ENCODE data around the gene RNF8. TPM values are rescaled to one million over a fixed set of nuclear protein-coding genes. Genes with fewer than 3 reads are reported as not detected.

Gene RNF8
- total RNA-seq, 1 donor from 2014 or later, result 28.5 TPM

DNA sequence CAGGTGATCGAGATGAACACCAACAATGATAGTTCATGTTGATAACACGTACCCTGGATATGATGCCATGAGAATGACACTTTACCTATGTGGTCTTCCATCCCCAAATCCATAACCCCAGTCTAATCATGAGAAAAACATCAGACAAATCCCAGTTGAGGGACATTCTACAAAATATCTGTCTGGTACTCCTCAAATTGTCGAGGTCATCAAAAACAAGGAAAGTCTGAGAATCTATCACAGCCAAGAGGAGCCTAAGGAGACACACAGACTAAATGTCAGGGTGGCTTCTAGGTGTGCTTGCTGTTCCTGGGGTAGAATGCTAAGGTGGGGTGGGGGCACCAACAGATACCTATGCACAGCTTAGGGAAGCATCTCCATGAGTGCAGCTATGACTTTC is 2.8 kb upstream of the RNF8 start:
- no peak overlapping the region for H3K27ac Mint-ChIP-seq
- no peak for DNase-seq (ENCODE audit: low spot score)
- peaks cover 19% of the 10 kb centered on the region for H3K4me1 Mint-ChIP-seq (ENCODE audit: low read depth)
- intact Hi-C loops (cut with micrococcal nuclease), result no loop called here
- H3K4me3 Mint-ChIP-seq (ENCODE audit: low read depth), result no peak overlapping the region
- H3K36me3 Mint-ChIP-seq (ENCODE audit: low read depth), result peaks cover 19% of the 10 kb centered on the region
- peaks cover 11% of the 10 kb centered on the region for H3K27me3 Mint-ChIP-seq (ENCODE audit: low read depth)
- no peaks in the 10 kb centered on the region for H3K9me3 Mint-ChIP-seq

DNA sequence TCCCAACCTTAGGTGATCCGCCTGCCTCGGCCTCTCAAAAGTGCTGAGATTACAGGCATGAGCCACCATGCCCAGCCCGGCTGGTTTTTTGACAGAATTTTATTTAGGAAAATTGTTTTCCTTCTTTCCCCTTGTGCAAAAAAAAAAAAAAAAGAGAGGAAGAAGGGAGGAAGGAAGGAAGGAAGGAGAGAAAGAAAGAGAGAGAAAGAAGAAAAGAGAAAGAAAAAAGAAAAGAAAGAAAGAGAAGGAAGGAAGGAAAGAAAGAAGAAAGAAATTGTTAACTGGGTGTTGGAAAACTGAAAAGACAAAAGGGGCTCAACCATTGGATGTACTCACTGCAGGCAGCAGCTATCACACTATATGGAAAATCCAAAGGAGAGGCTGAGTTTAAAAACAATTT is 1.4 kb upstream of the RNF8 start:
- Mint-ChIP-seq H3K4me3 (ENCODE audit: low read depth) (peak overlapping the region; percentile 24), H3K27me3 (ENCODE audit: low read depth) (peaks cover 5% of the 10 kb centered on the region), H3K9me3 (no peaks in the 10 kb centered on the region), H3K4me1 (ENCODE audit: low read depth) (peaks cover 22% of the 10 kb centered on the region), H3K36me3 (ENCODE audit: low read depth) (peaks cover 20% of the 10 kb centered on the region), H3K27ac (no peak overlapping the region)
- intact Hi-C loops (cut with micrococcal nuclease), result loop anchor here (2.0 kb wide), 1 partner anchor 28 kb away; no protein-coding TSS in a partner anchor
- DNase-seq (ENCODE audit: low spot score), result no peak

DNA sequence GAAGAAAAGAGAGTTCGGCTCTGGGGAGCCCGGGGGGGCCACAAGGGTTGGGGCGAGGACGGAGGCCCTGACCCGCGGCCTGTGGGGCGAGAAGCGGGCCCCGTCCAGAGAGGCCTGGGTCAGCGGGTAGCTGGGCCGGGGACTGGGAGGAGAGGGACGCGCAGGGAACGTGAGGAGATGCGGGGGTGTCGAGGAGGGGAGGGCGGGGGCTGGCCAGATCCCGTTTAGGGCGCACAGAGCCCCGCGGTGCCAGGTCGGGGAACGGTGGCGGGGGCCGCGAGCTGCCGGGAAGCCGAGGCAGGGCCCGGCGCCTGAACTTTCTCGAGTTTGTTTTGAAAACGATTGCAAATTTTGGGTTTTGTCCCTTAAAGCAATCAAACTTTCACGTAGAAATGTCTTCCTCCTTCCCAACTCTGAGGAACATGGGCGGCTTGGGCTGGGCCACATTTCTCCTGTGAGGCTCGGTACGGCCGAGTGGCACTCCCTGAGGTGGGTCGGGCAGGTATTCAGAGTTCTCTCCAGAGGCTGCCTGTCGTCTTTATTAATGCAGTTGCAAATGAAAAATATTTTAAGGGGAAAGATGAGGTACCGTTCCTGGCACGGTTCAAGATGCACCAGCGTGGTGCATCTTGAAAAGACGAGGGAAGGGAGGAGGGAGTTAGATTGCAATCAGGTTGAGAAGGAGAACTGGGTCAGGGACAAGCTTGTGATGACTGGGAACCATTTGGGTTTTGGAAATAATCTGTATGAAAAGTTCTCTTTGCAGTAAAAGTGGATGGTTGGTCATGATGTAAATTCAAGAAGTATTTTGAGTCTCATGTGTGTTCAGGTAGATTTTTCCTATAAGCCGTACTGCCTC is 972 bp downstream of the RNF8 start:
- intact Hi-C loops (cut with micrococcal nuclease), result no loop called here
- Mint-ChIP-seq H3K27ac (peak overlapping the region; percentile 84), H3K9me3 (no peaks in the 10 kb centered on the region), H3K27me3 (ENCODE audit: low read depth) (no peaks in the 10 kb centered on the region), H3K36me3 (ENCODE audit: low read depth) (peaks cover 24% of the 10 kb centered on the region), H3K4me1 (ENCODE audit: low read depth) (peaks cover 22% of the 10 kb centered on the region), H3K4me3 (ENCODE audit: low read depth) (peak overlapping the region; percentile 93)
- no peak for DNase-seq (ENCODE audit: low spot score)

DNA sequence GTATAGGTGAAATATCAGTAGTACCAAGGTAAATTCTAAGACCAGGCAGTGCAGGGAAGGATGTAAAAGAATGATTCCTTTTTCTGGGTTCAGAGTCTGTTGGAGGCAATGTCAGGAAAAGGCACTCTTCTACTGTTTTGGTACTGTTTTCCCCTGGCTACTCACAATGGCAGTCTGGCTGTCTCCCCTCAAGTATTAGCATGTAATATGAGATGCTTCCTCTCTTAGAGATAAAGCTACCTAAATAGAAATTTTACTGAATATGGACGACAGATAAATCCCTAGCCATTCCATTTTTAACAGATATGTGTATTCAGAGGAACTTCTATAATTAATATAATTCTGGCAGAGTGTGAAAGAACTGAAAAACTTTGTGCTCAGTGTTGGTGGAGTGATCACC is 3.5 kb downstream of the RNF8 start:
- Mint-ChIP-seq H3K27ac (no peak overlapping the region), H3K4me1 (ENCODE audit: low read depth) (peaks cover 22% of the 10 kb centered on the region), H3K27me3 (ENCODE audit: low read depth) (no peaks in the 10 kb centered on the region), H3K4me3 (ENCODE audit: low read depth) (no peak overlapping the region), H3K36me3 (ENCODE audit: low read depth) (peaks cover 32% of the 10 kb centered on the region), H3K9me3 (no peaks in the 10 kb centered on the region)
- intact Hi-C loops (cut with micrococcal nuclease), result no loop called here
- DNase-seq (ENCODE audit: low spot score), result no peak

DNA sequence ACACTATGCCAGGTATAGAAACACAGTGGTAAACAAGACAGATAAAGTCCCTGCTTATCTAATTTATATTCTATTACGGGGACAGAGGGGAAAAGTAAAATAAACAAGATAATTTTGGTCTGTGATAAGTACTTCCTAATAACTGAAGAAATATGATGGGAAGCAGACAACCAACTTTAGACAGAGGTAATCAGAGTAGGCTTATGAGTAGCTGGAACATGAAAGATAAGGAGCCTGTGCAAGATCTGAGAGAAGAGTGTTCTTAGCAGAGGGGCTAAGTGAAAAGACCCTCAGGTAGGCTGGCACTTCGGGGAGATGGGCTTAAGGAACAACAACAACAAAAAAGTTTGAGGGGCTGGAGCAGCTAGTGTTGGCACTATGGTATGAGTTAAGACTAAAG is 4.1 kb downstream of the RNF8 start:
- Mint-ChIP-seq H3K27me3 (ENCODE audit: low read depth) (no peaks in the 10 kb centered on the region), H3K4me3 (ENCODE audit: low read depth) (no peak overlapping the region), H3K9me3 (no peaks in the 10 kb centered on the region), H3K4me1 (ENCODE audit: low read depth) (peaks cover 22% of the 10 kb centered on the region), H3K27ac (no peak overlapping the region), H3K36me3 (ENCODE audit: low read depth) (peaks cover 32% of the 10 kb centered on the region)
- DNase-seq (ENCODE audit: low spot score), result no peak
- intact Hi-C loops (cut with micrococcal nuclease), result no loop called here

DNA sequence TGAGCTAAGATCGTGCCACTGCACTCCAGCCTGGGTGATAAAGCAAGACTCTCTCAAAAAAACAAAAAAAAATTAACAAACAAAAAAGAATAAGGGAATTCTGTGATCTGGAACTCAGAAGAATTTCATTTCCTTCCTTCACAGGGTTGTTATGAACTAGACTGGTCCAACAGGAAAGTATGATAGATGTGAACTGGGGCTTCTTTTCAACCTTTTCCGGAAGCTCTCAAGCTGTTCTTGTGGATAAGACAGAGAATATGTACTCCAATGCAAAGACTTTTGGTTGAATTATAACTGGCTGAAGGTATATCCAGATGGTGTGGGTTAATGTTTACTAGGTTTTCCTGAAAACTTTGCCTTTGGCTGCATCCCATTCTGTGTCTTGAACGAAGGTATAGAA is 5.3 kb downstream of the RNF8 start:
- intact Hi-C loops (cut with micrococcal nuclease), result no loop called here
- Mint-ChIP-seq H3K27ac (no peak overlapping the region), H3K9me3 (no peaks in the 10 kb centered on the region), H3K36me3 (ENCODE audit: low read depth) (peaks cover 36% of the 10 kb centered on the region), H3K4me3 (ENCODE audit: low read depth) (no peak overlapping the region), H3K27me3 (ENCODE audit: low read depth) (no peaks in the 10 kb centered on the region), H3K4me1 (ENCODE audit: low read depth) (peaks cover 16% of the 10 kb centered on the region)
- DNase-seq (ENCODE audit: low spot score), result no peak

DNA sequence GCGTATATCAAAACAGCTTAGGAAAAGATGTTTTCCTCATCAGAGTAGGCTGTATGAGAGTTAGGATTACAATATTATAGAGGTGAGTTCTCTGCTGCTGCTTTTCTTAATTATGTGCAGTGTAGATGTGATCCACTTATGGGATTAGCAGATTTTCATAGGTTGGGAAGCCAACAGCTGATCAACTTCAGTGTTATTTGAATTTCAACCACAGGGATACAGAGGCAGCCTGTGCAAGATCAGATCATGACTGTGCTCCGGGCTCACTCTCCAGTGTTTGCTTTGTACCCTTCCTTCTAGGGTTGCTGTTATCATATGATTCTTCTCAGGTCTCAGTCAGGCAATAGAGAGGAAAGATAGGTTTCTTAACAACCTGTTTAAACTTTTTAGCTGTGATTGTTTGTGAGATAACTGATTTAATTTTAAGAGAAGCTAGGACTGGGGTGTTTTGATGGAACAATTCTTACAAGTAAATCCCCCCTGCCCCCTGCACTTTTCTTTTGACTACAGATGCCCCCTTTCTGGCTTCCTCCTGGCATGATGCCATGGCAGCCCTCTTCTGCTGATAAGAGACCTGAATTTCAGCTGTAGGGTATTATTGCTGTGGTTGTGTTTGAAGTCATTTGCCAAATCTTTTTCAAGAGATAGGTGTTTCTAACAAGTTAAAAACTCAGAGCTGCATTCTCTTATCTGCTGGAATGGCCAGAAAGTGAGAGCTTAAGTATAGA is 8.5 kb downstream of the RNF8 start:
- intact Hi-C loops (cut with micrococcal nuclease), result no loop called here
- DNase-seq (ENCODE audit: low spot score), result no peak
- Mint-ChIP-seq H3K36me3 (ENCODE audit: low read depth) (peaks cover 20% of the 10 kb centered on the region), H3K27me3 (ENCODE audit: low read depth) (no peaks in the 10 kb centered on the region), H3K4me1 (ENCODE audit: low read depth) (peaks cover 2% of the 10 kb centered on the region), H3K4me3 (ENCODE audit: low read depth) (no peak overlapping the region), H3K27ac (no peak overlapping the region), H3K9me3 (no peaks in the 10 kb centered on the region)

DNA sequence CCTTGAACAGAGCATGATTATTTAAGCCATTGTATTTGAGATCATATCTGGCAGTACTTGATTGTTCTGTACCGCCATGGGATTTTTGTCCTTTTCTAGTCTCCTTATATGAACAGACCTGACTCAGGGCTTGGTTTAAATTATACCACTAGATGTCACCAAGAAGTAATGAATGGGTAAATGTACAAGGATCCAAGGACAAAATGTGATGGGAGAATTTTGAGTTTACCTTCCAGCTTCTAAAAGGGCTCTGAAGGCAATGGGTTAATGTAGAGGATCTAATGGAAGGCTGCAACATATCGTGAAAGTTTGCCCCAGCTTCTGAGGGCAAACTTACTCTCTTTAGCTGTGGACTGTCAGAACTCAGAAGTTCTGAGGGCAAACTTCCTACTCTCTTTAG is 12.0 kb downstream of the RNF8 start:
- Mint-ChIP-seq H3K4me1 (ENCODE audit: low read depth) (peaks cover 10% of the 10 kb centered on the region), H3K27ac (no peak overlapping the region), H3K36me3 (ENCODE audit: low read depth) (peaks cover 44% of the 10 kb centered on the region), H3K9me3 (no peaks in the 10 kb centered on the region), H3K27me3 (ENCODE audit: low read depth) (no peaks in the 10 kb centered on the region), H3K4me3 (ENCODE audit: low read depth) (no peak overlapping the region)
- intact Hi-C loops (cut with micrococcal nuclease), result loop anchor here (5.0 kb wide), 1 partner anchor 38 kb away; no protein-coding TSS in a partner anchor
- no peak for DNase-seq (ENCODE audit: low spot score)

DNA sequence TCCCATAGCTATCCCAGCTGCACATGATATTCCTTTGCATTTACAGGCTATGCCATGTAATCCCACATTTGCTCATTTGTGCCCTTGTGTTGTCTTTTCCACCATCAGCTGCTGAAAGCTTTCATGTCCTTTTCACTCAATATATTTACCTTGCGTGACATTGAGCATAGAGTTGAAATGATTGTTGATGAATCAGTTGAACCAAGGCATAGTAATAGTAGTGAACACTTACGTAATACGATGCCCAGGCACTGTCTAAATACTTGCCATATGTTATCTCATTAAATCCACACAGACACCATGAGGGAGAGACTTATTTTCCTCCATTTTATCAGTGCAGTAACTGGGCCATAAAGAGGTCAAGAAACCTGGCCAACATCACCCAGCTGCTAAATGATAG is 13.1 kb downstream of the RNF8 start:
- Mint-ChIP-seq H3K27me3 (ENCODE audit: low read depth) (no peaks in the 10 kb centered on the region), H3K9me3 (no peaks in the 10 kb centered on the region), H3K4me1 (ENCODE audit: low read depth) (peaks cover 10% of the 10 kb centered on the region), H3K4me3 (ENCODE audit: low read depth) (no peak overlapping the region), H3K36me3 (ENCODE audit: low read depth) (peaks cover 39% of the 10 kb centered on the region), H3K27ac (no peak overlapping the region)
- intact Hi-C loops (cut with micrococcal nuclease), result loop anchor here (5.0 kb wide), 1 partner anchor 40 kb away; no protein-coding TSS in a partner anchor
- no peak for DNase-seq (ENCODE audit: low spot score)

DNA sequence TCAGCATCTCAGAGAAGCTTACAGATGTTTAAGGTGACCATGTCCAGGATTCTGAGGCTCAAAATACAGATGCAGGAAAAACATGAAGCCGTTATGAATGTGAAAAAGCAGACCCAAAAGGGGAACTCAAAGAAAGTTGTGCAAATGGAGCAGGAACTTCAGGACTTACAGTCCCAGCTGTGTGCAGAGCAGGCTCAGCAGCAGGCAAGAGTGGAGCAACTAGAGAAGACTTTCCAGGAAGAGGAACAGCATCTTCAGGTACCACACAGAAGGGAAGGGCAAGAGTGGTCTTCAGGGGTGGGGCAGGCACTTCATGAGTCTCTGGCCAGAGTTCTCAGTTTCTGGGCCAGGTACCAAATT is 15.2 kb downstream of the RNF8 start:
- intact Hi-C loops (cut with micrococcal nuclease), result loop anchor here (5.0 kb wide), 1 partner anchor 42 kb away; no protein-coding TSS in a partner anchor
- peaks cover 10% of the 10 kb centered on the region for H3K4me1 Mint-ChIP-seq (ENCODE audit: low read depth)
- H3K4me3 Mint-ChIP-seq (ENCODE audit: low read depth), result no peak overlapping the region
- peak overlapping the region; percentile 9 for H3K27ac Mint-ChIP-seq
- no peaks in the 10 kb centered on the region for H3K9me3 Mint-ChIP-seq
- H3K36me3 Mint-ChIP-seq (ENCODE audit: low read depth), result peaks cover 34% of the 10 kb centered on the region
- DNase-seq (ENCODE audit: low spot score), result no peak
- H3K27me3 Mint-ChIP-seq (ENCODE audit: low read depth), result no peaks in the 10 kb centered on the region

DNA sequence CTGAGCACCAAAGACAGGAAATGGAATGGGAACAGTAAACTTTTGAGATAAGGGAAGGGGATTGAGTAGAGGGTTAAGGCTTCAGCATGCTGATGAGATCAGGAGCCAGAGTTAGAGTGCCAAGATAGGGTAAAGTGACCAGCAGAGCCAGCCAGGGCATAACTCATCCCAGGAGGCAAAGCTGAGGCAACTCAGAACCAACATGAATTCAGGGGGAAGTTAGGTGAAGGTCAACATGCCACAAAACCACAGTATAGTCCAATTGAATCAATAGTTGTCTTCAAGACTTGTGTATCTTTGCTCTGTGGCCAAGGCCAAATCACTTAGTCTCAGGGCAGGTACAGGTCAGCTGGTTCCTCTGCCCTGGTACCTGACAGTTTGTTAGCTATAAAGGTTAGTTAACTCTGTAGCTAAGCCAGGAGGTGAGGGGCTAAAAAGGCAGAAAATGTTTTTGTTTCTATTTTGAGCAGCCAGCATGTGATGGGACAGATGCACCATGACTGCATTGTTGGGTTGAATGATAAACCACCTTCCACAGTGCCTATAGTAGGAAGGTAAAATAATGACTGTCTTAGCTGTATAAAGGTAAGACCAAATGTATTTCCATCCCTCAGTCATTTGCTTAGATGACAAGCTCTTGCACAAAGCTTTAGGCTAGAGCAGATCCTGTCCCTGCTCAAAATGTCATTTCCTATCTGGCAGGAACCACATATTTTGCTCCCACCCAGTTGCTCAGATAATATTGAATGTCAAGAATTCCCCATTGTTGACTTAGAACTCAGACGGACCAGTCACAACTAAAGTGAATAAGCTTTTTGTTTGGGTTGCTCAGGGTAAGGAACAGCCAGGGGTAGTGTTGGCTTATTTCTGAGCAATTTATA is 15.8 kb downstream of the RNF8 start:
- no peak for DNase-seq (ENCODE audit: low spot score)
- intact Hi-C loops (cut with micrococcal nuclease), result loop anchor here (5.0 kb wide), 1 partner anchor 42 kb away; no protein-coding TSS in a partner anchor
- Mint-ChIP-seq H3K9me3 (no peaks in the 10 kb centered on the region), H3K4me3 (ENCODE audit: low read depth) (no peak overlapping the region), H3K36me3 (ENCODE audit: low read depth) (peaks cover 36% of the 10 kb centered on the region), H3K27ac (peak overlapping the region; percentile 9), H3K27me3 (ENCODE audit: low read depth) (no peaks in the 10 kb centered on the region), H3K4me1 (ENCODE audit: low read depth) (peaks cover 10% of the 10 kb centered on the region)

Measured in activated T-helper 2 cell treated with anti-CD3 and anti-CD28 coated beads, Interferon-gamma antibody, Interleukin-2, Interleukin-4, amounts not matched to agents 10 μg/mL and 5 μg/mL and 100 μg/mL, durations not matched to agents 14 hours and 24 hours and 36 hours (primary cell).